BE2C (cell line): ENCODE measurements around the gene ARSI.

Source experiments
- DNase-seq: peaks from one replicate; pipeline ENCODE4 v3.0.0-alpha.2; 2020
- H3K27me3 ChIP-seq: fragments of 250-450 bp; sonication (Bioruptor Pico); 2 replicates; pipeline ENCODE4 v1.5.1; 2020; ENCODE audit warnings: mild to moderate bottlenecking
- H3K36me3 ChIP-seq: fragments of 250-450 bp; sonication (Bioruptor Pico); 2 replicates; pipeline ENCODE4 v1.5.1; 2020; ENCODE audit warnings: mild to moderate bottlenecking
- H3K4me1 ChIP-seq: fragments of 250-450 bp; sonication (Bioruptor Pico); 2 replicates; pipeline ENCODE4 v1.5.1; 2020
- H3K4me3 ChIP-seq: 2 replicates; pipeline ENCODE4 v1.5.1; 2011; ENCODE audit warnings: low read depth, low read length
- H3K9me3 ChIP-seq: fragments of 250-450 bp; sonication (Bioruptor Pico); 2 replicates; pipeline ENCODE4 v1.5.1; 2020
- TF ChIP-seq, protein P1 (sequence below): IDR thresholded peaks from 2 replicates; pipeline ENCODE4 v1.5.1; 2012; ENCODE audit warnings: mild to moderate bottlenecking, low read depth, low read length

Gene ARSI

GRCh38 chr5:150247726-150248125, 55.0 kb downstream of the ARSI start:
- Histone ChIP-seq H3K9me3 (no peaks in the 10 kb centered on the region), H3K27me3 (no peaks in the 10 kb centered on the region), H3K4me1 (peaks cover 22% of the 10 kb centered on the region), H3K36me3 (no peaks in the 10 kb centered on the region), H3K4me3 (no peak overlapping the region)
- no peak for DNase-seq
- TF ChIP-seq, protein P1, sequence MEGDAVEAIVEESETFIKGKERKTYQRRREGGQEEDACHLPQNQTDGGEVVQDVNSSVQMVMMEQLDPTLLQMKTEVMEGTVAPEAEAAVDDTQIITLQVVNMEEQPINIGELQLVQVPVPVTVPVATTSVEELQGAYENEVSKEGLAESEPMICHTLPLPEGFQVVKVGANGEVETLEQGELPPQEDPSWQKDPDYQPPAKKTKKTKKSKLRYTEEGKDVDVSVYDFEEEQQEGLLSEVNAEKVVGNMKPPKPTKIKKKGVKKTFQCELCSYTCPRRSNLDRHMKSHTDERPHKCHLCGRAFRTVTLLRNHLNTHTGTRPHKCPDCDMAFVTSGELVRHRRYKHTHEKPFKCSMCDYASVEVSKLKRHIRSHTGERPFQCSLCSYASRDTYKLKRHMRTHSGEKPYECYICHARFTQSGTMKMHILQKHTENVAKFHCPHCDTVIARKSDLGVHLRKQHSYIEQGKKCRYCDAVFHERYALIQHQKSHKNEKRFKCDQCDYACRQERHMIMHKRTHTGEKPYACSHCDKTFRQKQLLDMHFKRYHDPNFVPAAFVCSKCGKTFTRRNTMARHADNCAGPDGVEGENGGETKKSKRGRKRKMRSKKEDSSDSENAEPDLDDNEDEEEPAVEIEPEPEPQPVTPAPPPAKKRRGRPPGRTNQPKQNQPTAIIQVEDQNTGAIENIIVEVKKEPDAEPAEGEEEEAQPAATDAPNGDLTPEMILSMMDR = no peak

GRCh38 chr5:150246835-150247234, 55.9 kb downstream of the ARSI start:
- H3K4me3 ChIP-seq = no peak overlapping the region
- H3K4me1 ChIP-seq = peaks cover 22% of the 10 kb centered on the region
- TF ChIP-seq, protein P1 = no peak
- no peak for DNase-seq
- H3K27me3 ChIP-seq = no peaks in the 10 kb centered on the region
- H3K36me3 ChIP-seq = no peaks in the 10 kb centered on the region
- H3K9me3 ChIP-seq = no peaks in the 10 kb centered on the region

DNA sequence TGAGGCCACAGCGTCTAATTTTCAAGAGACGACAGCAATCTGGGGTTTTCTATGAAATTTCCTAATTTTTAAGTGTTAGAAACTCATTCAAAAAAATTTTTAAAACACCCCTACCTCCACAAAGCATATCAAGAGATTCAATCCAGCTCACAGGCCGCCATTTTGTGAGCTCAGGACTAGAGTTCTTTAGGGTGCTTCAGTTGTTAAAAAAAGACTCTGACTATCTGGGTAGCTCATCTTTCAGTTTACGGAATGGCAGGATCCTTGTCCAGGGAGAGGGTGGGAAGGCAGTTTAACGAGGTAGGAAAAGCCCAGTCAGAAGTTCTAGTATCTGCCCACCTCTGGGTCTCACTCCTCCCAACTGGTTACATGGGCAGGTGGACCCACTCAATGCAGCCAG, 56.3 kb downstream of the ARSI start:
- no peak overlapping the region for H3K4me3 ChIP-seq

More for the DNA sequence above, 56.3 kb downstream of the ARSI start:
- Histone ChIP-seq H3K4me1 (peaks cover 22% of the 10 kb centered on the region), H3K9me3 (no peaks in the 10 kb centered on the region), H3K27me3 (no peaks in the 10 kb centered on the region), H3K36me3 (no peaks in the 10 kb centered on the region)
- TF ChIP-seq, protein P1 = no peak
- DNase-seq = no peak
